Measurements from ENCODE around the gene BTG1. TPM values are rescaled to one million over a fixed set of nuclear protein-coding genes. Genes with fewer than 3 reads are reported as not detected.

Gene BTG1
- total RNA-seq, 1 donor from 2014 or later: 45.1 TPM

- Histone ChIP-seq H3F3A (ENCODE audit: low read depth) (no peaks in the 10 kb centered on the region), H3K9ac (no peak overlapping the region), H3K4me3 (no peak overlapping the region), H3K27me3 (no peaks in the 10 kb centered on the region), H2AFZ (replicated peaks) (no peak overlapping the region), H3K36me3 (no peaks in the 10 kb centered on the region), H3K79me2 (ENCODE audit: low read depth) (peaks cover 96% of the 10 kb centered on the region), H3K4me2 (no peak overlapping the region), H3K27ac (no peak overlapping the region), H3K9me3 (ENCODE audit: low read depth) (no peaks in the 10 kb centered on the region), H4K20me1 (ENCODE audit: low read depth) (peaks cover 41% of the 10 kb centered on the region), H3K4me1 (peaks cover 21% of the 10 kb centered on the region)
- Mint-ChIP-seq H3K27me3 (ENCODE audit: insufficient read depth, low read depth) (no peaks in the 10 kb centered on the region), H3K4me3 (no peak overlapping the region), H3K27ac (no peak overlapping the region), H3K4me1 (peaks cover 18% of the 10 kb centered on the region), H3K36me3 (peaks cover 18% of the 10 kb centered on the region), H3K9me3 (peaks cover 5% of the 10 kb centered on the region)
- no peak for DNase-seq (ENCODE audit: low spot score)
- TF ChIP-seq EZH2 (IDR thresholded peaks at IDR 0.05) (no peak), EZH2phosphoT487 (IDR thresholded peaks at IDR 0.05) (no peak), CTCF (IDR thresholded peaks at IDR 0.05) (no peak)
These were observed 14.6 kb downstream of the BTG1 start for GRCh38 chr12:92130999-92131398.

DNA sequence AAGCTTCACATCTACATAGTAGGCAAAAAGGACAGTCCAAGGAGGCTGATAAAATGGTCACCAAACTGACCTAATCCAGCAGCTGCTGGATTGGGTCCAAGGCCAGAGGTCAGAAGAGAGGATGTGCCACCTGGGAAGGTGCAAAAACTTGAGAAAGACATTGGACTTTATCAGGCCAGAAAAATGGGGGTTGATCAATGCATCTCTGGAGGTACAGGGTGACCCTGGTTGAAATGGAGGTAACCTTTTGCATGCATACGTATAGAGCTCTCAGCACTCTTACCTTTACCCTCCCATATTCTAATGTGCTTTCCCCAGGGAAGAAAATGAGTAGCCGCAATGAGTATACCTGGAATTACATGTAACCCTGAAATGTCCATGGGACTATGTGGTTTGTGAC is 16.0 kb downstream of the BTG1 start:
- Histone ChIP-seq H4K20me1 (ENCODE audit: low read depth) (peaks cover 27% of the 10 kb centered on the region), H3K4me1 (peaks cover 13% of the 10 kb centered on the region)

DNA sequence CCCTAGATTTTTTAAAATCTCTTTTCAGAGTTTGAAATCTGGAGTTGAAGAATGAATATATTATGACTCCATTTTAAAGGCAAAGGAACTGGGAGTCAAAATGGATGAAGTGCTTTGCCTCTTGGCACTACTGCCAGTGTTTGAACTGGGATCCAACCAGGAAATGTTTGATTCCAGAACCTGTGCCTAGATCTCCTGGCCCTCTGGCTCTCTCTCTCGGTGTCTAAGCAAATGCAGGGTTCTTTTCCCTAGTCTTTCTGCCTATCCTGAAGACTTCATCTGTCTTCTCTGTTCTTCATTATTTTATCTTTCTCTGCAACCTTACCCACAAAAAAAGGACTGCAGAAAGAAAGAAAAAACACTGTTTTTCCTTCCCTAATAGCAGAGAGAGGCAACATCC is 17.0 kb downstream of the BTG1 start:
- H3K79me2 ChIP-seq (ENCODE audit: low read depth): peaks cover 96% of the 10 kb centered on the region
- H3K36me3 ChIP-seq: no peaks in the 10 kb centered on the region
- H3K4me2 ChIP-seq: no peak overlapping the region
- H3K4me3 ChIP-seq: no peak overlapping the region
- no peak overlapping the region for H3K4me3 Mint-ChIP-seq
- no peak overlapping the region for H3K27ac ChIP-seq
- H3K27me3 Mint-ChIP-seq (ENCODE audit: insufficient read depth, low read depth): no peaks in the 10 kb centered on the region
- peaks cover 21% of the 10 kb centered on the region for H3K36me3 Mint-ChIP-seq
- no peak for DNase-seq (ENCODE audit: low spot score)
- H3K9me3 ChIP-seq (ENCODE audit: low read depth): no peaks in the 10 kb centered on the region
- no peaks in the 10 kb centered on the region for H3F3A ChIP-seq (ENCODE audit: low read depth)
- H4K20me1 ChIP-seq (ENCODE audit: low read depth): peaks cover 17% of the 10 kb centered on the region
- TF ChIP-seq EZH2 (IDR thresholded peaks at IDR 0.05) (no peak), CTCF (IDR thresholded peaks at IDR 0.05) (no peak), EZH2phosphoT487 (IDR thresholded peaks at IDR 0.05) (no peak)
- no peak overlapping the region for H3K9ac ChIP-seq
- peaks cover 3% of the 10 kb centered on the region for H3K4me1 ChIP-seq
- H3K27me3 ChIP-seq: no peaks in the 10 kb centered on the region
- no peak overlapping the region for H2AFZ ChIP-seq (replicated peaks)
- no peak overlapping the region for H3K27ac Mint-ChIP-seq
- H3K9me3 Mint-ChIP-seq: peaks cover 8% of the 10 kb centered on the region
- H3K4me1 Mint-ChIP-seq: peaks cover 7% of the 10 kb centered on the region

More for the DNA sequence above, 16.0 kb downstream of the BTG1 start:
- Histone ChIP-seq H3K4me3 (no peak overlapping the region), H3K36me3 (no peaks in the 10 kb centered on the region), H3K9me3 (ENCODE audit: low read depth) (no peaks in the 10 kb centered on the region), H3K27me3 (no peaks in the 10 kb centered on the region), H3K79me2 (ENCODE audit: low read depth) (peaks cover 96% of the 10 kb centered on the region), H2AFZ (replicated peaks) (no peak overlapping the region), H3F3A (ENCODE audit: low read depth) (no peaks in the 10 kb centered on the region), H3K4me2 (no peak overlapping the region), H3K27ac (no peak overlapping the region), H3K9ac (no peak overlapping the region)
- H3K4me1 Mint-ChIP-seq: peaks cover 14% of the 10 kb centered on the region
- no peaks in the 10 kb centered on the region for H3K27me3 Mint-ChIP-seq (ENCODE audit: insufficient read depth, low read depth)
- no peak overlapping the region for H3K27ac Mint-ChIP-seq
- H3K9me3 Mint-ChIP-seq: peaks cover 8% of the 10 kb centered on the region
- DNase-seq (ENCODE audit: low spot score): no peak
- TF ChIP-seq CTCF (IDR thresholded peaks at IDR 0.05) (no peak), EZH2phosphoT487 (IDR thresholded peaks at IDR 0.05) (no peak), EZH2 (IDR thresholded peaks at IDR 0.05) (no peak)
- H3K4me3 Mint-ChIP-seq: no peak overlapping the region
- H3K36me3 Mint-ChIP-seq: peaks cover 21% of the 10 kb centered on the region
